ENCODE data around the gene MPZL1. TPM values are rescaled to one million over a fixed set of nuclear protein-coding genes. Genes with fewer than 3 reads are reported as not detected.

MPZL1 gene
- total and polyA plus RNA-seq, 7 donors, result 5.2 to 22.4 (median 14.1) TPM

DNA sequence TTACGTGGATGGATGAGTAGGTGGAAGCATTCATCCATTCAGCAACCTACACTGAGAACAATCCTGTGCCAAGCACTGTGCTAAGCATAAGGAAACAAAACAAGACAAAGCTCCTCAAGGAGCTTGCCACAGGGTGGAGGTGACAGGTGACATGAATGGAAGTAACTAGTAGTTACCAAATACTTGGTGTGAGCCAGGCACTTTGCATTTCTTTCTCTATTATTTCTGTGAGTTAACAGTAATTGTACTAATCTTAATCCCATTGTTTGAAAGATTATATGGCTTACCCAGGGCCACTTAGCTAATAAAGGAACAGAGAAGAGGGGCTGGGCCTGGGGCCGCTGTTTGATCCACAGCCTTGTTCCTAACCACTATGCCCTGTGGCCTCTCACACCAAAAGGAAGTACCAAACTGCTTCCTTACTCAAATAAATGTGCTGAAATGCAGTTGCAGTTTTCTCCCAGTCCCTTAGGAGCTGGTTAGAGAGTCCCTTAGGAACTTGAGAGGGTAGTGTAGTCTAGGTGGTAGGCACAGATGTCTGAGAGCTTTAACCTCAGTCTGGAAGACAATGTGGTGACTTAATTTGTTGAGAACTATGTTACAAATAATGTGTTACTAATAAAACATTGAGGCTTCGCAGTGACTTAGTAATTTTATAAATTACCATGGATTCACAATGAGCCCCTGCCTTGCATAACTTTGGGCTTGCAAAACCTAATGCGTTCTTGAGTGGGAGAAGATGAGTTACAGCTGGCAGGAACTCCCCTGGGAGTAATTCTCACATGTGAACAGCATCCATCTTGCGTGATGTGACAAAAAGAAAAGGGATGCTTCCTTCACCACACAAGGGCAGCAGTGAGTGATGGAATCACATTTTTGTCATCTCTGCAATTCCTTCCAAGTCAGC is 69.8 kb downstream of the MPZL1 start:
- WGBS, 3 donors, result 42 to 52% (median 46%) methylated on average over 5 of the region's 5 CpGs
- peak; percentile 38 to 43 for DNase-seq
- no peaks in the 10 kb centered on the region for H3K9me3 ChIP-seq
- intact Hi-C loops (cut with DNase I), result no loop called here
- no peak overlapping the region for H3K27ac ChIP-seq
- peaks cover 2 to 32% of the 10 kb centered on the region in 2 donors for H3K36me3 ChIP-seq (ENCODE audit: insufficient read depth in 1 of 2, low read depth in 1 of 2)
- ATAC-seq, result peak; percentile 16 to 70 (median 53)
- peaks cover 6% of the 10 kb centered on the region for H3K4me1 ChIP-seq
- no peaks in the 10 kb centered on the region for H3K27me3 ChIP-seq (ENCODE audit: insufficient read depth in 3 of 3, low read length in 2 of 3)
- no peak for TF ChIP-seq CTCF (IDR thresholded peaks at IDR 0.05)
- no peak overlapping the region for H3K4me3 ChIP-seq

GRCh38 chr1:167792188-167792565 is 70.4 kb downstream of the MPZL1 start:
- peaks cover 12% of the 10 kb centered on the region for H3K4me1 ChIP-seq
- no peak overlapping the region for H3K4me3 ChIP-seq
- H3K9me3 ChIP-seq, result no peaks in the 10 kb centered on the region
- H3K36me3 ChIP-seq (ENCODE audit: insufficient read depth in 1 of 2, low read depth in 1 of 2), result peaks cover 0 to 27% of the 10 kb centered on the region in 2 donors
- peak in 1 of 2 donors; percentile 45 for DNase-seq
- WGBS, 3 donors, result 69 to 75% (median 74%) methylated on average over 4 of the region's 4 CpGs
- peak in 2 of 4 donors; percentile 10 to 11 for ATAC-seq
- no peaks in the 10 kb centered on the region for H3K27me3 ChIP-seq (ENCODE audit: insufficient read depth in 3 of 3, low read length in 2 of 3)
- H3K27ac ChIP-seq, result peak overlapping the region; percentile 24
- no peak for TF ChIP-seq CTCF (IDR thresholded peaks at IDR 0.05)
- intact Hi-C loops (cut with DNase I), result no loop called here

- Histone ChIP-seq H3K27ac (no peak overlapping the region), H3K9me3 (no peaks in the 10 kb centered on the region), H3K4me1 (peaks cover 19% of the 10 kb centered on the region), H3K27me3 (ENCODE audit: insufficient read depth in 3 of 3, low read length in 2 of 3) (no peaks in the 10 kb centered on the region), H3K36me3 (ENCODE audit: insufficient read depth in 1 of 2, low read depth in 1 of 2) (peaks cover 0 to 9% of the 10 kb centered on the region in 2 donors), H3K4me3 (no peak overlapping the region)
- WGBS, 3 donors, result 96 to 100% (median 100%) methylated on average over 1 of the region's 1 CpG
- DNase-seq (no peak), ATAC-seq (no peak)
- intact Hi-C loops (cut with DNase I), result no loop called here
- TF ChIP-seq CTCF (IDR thresholded peaks at IDR 0.05), result no peak
Observed at GRCh38 chr1:167794043-167794442, 72.3 kb downstream of the MPZL1 start.

GRCh38 chr1:167795810-167796740 is 74.3 kb downstream of the MPZL1 start:
- H3K4me3 ChIP-seq, result no peak overlapping the region
- intact Hi-C loops (cut with DNase I), result loop anchor here in 1 of 2 donors (5.0 kb wide), 1 partner anchor 74 kb away; the partner anchor contains the start of gene MPZL1

More at GRCh38 chr1:167795810-167796740, 74.3 kb downstream of the MPZL1 start:
- H3K9me3 ChIP-seq, result no peaks in the 10 kb centered on the region
- DNase-seq (peak; percentile 44 to 62), ATAC-seq (peak in 1 of 4 donors; percentile 31)
- WGBS, 3 donors, result 43 to 60% (median 46%) methylated on average over 10 of the region's 10 CpGs
- no peak for TF ChIP-seq CTCF (IDR thresholded peaks at IDR 0.05)
- peak overlapping the region; percentile 54 for H3K27ac ChIP-seq
- peaks cover 19% of the 10 kb centered on the region for H3K4me1 ChIP-seq
- H3K27me3 ChIP-seq (ENCODE audit: insufficient read depth in 3 of 3, low read length in 2 of 3), result no peaks in the 10 kb centered on the region
- H3K36me3 ChIP-seq (ENCODE audit: insufficient read depth in 1 of 2, low read depth in 1 of 2), result no peaks in the 10 kb centered on the region
